ENCODE measurements around the gene ZFPM1. TPM values are rescaled to one million over a fixed set of nuclear protein-coding genes. Genes with fewer than 3 reads are reported as not detected.

The ZFPM1 gene
- total and polyA plus RNA-seq, 2 of the 8 experiments (the other 6 are each of a cell fraction or from before 2014, with no cell fraction given), result 0.74 to 4.8 TPM

DNA sequence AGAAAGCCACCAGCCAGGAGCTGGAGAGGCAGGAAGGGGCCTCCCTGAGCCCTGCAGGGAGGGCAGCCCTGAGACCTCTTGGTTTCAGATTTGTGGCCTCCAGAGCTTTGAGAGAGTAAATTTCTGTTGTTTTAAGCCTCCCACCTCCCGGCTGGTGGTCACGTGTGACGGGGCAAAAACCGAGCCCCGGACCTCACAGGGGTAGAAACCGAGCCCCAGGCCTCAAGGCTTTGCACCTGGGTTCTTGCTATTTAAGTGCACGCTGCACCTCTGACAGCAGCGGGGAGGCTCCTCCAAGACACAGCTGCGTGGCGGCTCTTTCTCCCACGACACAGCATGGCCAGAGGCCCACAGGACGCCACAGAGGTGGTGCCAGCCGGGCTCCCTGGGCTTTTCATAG, 99.7 kb downstream of the ZFPM1 start:
- Histone ChIP-seq H2AK5ac (ENCODE audit: low read depth, low read length) (no peak overlapping the region), H3K9ac (replicated peaks in 1 of 4; ENCODE audit: extremely low read depth in 1 of 4, low read depth in 3 of 4, low read length in 3 of 4) (no peak overlapping the region), H3K4me3 (ENCODE audit: extremely low read depth in 1 of 4, insufficient read depth in 2 of 4, low read depth in 3 of 4, low read length in 4 of 4) (no peak overlapping the region), H2BK20ac (ENCODE audit: low read length) (no peak overlapping the region), H2BK15ac (ENCODE audit: low read length) (no peak overlapping the region), H2AFZ (ENCODE audit: low read length) (no peak overlapping the region), H3K4ac (replicated peaks; ENCODE audit: insufficient read length, low read depth, low read length) (no peak overlapping the region), H2BK5ac (ENCODE audit: low read depth, low read length) (no peak overlapping the region), H4K8ac (ENCODE audit: extremely low read depth, insufficient read depth, low read length) (no peak overlapping the region), H3K4me2 (ENCODE audit: insufficient read depth in 1 of 2, low read depth in 2 of 2, low read length in 2 of 2) (no peak overlapping the region), H4K5ac (ENCODE audit: insufficient read length, low read depth, low read length) (no peak overlapping the region), H4K20me1 (replicated peaks in 1 of 2; ENCODE audit: control insufficient read depth in 1 of 2, insufficient read depth in 2 of 2, low read length in 2 of 2) (peaks cover 0 to 1% of the 10 kb centered on the region in 2 experiments), H3K79me2 (ENCODE audit: control insufficient read depth in 1 of 2, insufficient read depth in 2 of 2, low read length in 2 of 2) (no peaks in the 10 kb centered on the region), H2BK12ac (ENCODE audit: low read depth, low read length) (no peak overlapping the region), H2BK120ac (replicated peaks; ENCODE audit: low read depth, low read length) (no peak overlapping the region), H3K18ac (ENCODE audit: extremely low read depth, low read length) (no peak overlapping the region), H3K14ac (ENCODE audit: insufficient read length) (no peak overlapping the region), H3K23ac (ENCODE audit: insufficient read length) (no peak overlapping the region), H3K27ac (ENCODE audit: low read depth, low read length) (no peak overlapping the region), H3K4me1 (replicated peaks in 1 of 4; ENCODE audit: control insufficient read depth in 3 of 4, insufficient read depth in 4 of 4, low read length in 3 of 4) (peaks cover 0 to 5% (median 0%) of the 10 kb centered on the region in 4 experiments; a peak in 1 of 7 replicates), H3K23me2 (ENCODE audit: low read depth, low read length) (no peaks in the 10 kb centered on the region), H3K27me3 (replicated peaks in 1 of 4; ENCODE audit: control insufficient read depth in 3 of 4, extremely low read depth in 1 of 4, insufficient read depth in 3 of 4, low read length in 3 of 4) (peaks cover 4 to 19% (median 12%) of the 10 kb centered on the region in 4 experiments), H3K79me1 (ENCODE audit: low read depth, low read length) (no peaks in the 10 kb centered on the region), H3K56ac (replicated peaks; ENCODE audit: insufficient read length, low read depth, low read length) (no peak overlapping the region), H4K91ac (replicated peaks; ENCODE audit: insufficient read length, low read length) (no peak overlapping the region), H3K36me3 (ENCODE audit: control insufficient read depth in 2 of 4, insufficient read depth in 4 of 4, low read length in 3 of 4) (no peaks in the 10 kb centered on the region), H3K9me3 (ENCODE audit: insufficient read depth in 2 of 2, low read depth in 1 of 2, low read length in 1 of 2) (no peaks in the 10 kb centered on the region)
- ChIA-PET CTCF (ENCODE audit: partially characterized antibody) (interaction anchor here (0.6 to 4.6 kb wide), 4 partner anchors 8 to 17 kb away, joined by 3 to 24 read pairs (median 7); no protein-coding TSS in a partner anchor), POLR2A (ENCODE audit: partially characterized antibody) (interaction anchor here (1.0 to 1.1 kb wide), 2 partner anchors 27 to 69 kb away, joined by 3 to 4 read pairs; no protein-coding TSS in a partner anchor)
- 82% methylated on average over 13 of the region's 13 CpGs; no CpG with 5 or more reads in 1 of the 2 experiments for WGBS, 2 experiments (ENCODE audit: extremely low coverage in 1 of 2, insufficient coverage in 1 of 2, insufficient read length in 1 of 2, insufficient replicate concordance in 2 of 2, low coverage in 1 of 2, low lambda C conversion rate in 2 of 2, missing lambda C conversion rate in 1 of 2)
- DNase-seq (ENCODE audit: low read depth in 1 of 2, low spot score in 2 of 2) (no peak), FAIRE-seq (no peak)
- TF ChIP-seq SP2 (IDR thresholded peaks at IDR 0.05; ENCODE audit: low read length), result no peak
- TF ChIP-seq TAF7 (optimal IDR thresholded peaks at IDR 0.05; ENCODE audit: borderline replicate concordance, low read depth, low read length), result no peak
- TF ChIP-seq SIX5 (IDR thresholded peaks at IDR 0.05; ENCODE audit: low read depth, low read length), result no peak
- no peak for TF ChIP-seq CHD1 (IDR thresholded peaks at IDR 0.05; ENCODE audit: low read depth, low read length)
- TF ChIP-seq, protein P1, sequence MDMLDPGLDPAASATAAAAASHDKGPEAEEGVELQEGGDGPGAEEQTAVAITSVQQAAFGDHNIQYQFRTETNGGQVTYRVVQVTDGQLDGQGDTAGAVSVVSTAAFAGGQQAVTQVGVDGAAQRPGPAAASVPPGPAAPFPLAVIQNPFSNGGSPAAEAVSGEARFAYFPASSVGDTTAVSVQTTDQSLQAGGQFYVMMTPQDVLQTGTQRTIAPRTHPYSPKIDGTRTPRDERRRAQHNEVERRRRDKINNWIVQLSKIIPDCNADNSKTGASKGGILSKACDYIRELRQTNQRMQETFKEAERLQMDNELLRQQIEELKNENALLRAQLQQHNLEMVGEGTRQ (IDR thresholded peaks at IDR 0.05; ENCODE audit: low read length), result no peak
- no peak for TF ChIP-seq HDAC2 (IDR thresholded peaks at IDR 0.05; ENCODE audit: borderline replicate concordance in 1 of 2, low read depth in 2 of 2, low read length in 2 of 2)
- TF ChIP-seq GABPA (IDR thresholded peaks at IDR 0.05; ENCODE audit: borderline replicate concordance, insufficient read depth, low read length), result no peak
- no peak for TF ChIP-seq YY1 (IDR thresholded peaks at IDR 0.05; ENCODE audit: low read depth, low read length)
- TF ChIP-seq CBX8 (IDR thresholded peaks at IDR 0.05; ENCODE audit: borderline replicate concordance, low read depth, low read length), result no peak
- TF ChIP-seq BCL11A (IDR thresholded peaks at IDR 0.05; ENCODE audit: low read depth in 2 of 2, low read length in 2 of 2), result no peak
- TF ChIP-seq CHD2 (IDR thresholded peaks at IDR 0.05; ENCODE audit: low read length), result no peak
- no peak for TF ChIP-seq SIN3A (conservative IDR thresholded peaks at IDR 0.05 in 1 of 2, IDR thresholded peaks at IDR 0.05 in 1 of 2; ENCODE audit: low read depth in 1 of 2, low read length in 2 of 2)
- TF ChIP-seq PHF8 (conservative IDR thresholded peaks at IDR 0.05; ENCODE audit: low read depth, low read length), result no peak
